HG02610 (cell line): ENCODE data around the gene HIC1.
A peak's percentile ranks its signal among the peaks of the same experiment; 100 is the strongest.

Source experiments
- ATAC-seq: cut with Tn5 transposase; IDR thresholded peaks from one replicate; pipeline ENCODE4 v1.9.1; 2021; ENCODE audit warnings: mild to moderate bottlenecking, moderate library complexity; ENCODE audit not compliant: unreplicated experiment

HIC1 gene

GRCh38 chr17:2059547-2060384, 4.9 kb downstream of the HIC1 start:
- no peak for ATAC-seq

- no peak for ATAC-seq
Measured at GRCh38 chr17:2060385-2060658, 5.4 kb downstream of the HIC1 start.

GRCh38 chr17:2060681-2061440, 6.0 kb downstream of the HIC1 start:
- ATAC-seq, result no peak

GRCh38 chr17:2061441-2061958, 6.6 kb downstream of the HIC1 start:
- no peak for ATAC-seq

- no peak for ATAC-seq
Measured at GRCh38 chr17:2062571-2063183, 7.8 kb downstream of the HIC1 start.

GRCh38 chr17:2063261-2064146, 8.6 kb downstream of the HIC1 start:
- no peak for ATAC-seq

- ATAC-seq, result no peak
Measured at GRCh38 chr17:2064147-2064489, 9.2 kb downstream of the HIC1 start.

- ATAC-seq, result no peak
Measured at GRCh38 chr17:2064520-2064971, 9.6 kb downstream of the HIC1 start.

GRCh38 chr17:2064980-2065785, 10.3 kb downstream of the HIC1 start:
- ATAC-seq, result no peak

- no peak for ATAC-seq
Measured at GRCh38 chr17:2065949-2066400, 11.1 kb downstream of the HIC1 start.

GRCh38 chr17:2067048-2067561, 12.2 kb downstream of the HIC1 start:
- ATAC-seq, result no peak

GRCh38 chr17:2067608-2068024, 12.7 kb downstream of the HIC1 start:
- no peak for ATAC-seq

- ATAC-seq, result no peak
Measured at GRCh38 chr17:2068031-2068518, 13.2 kb downstream of the HIC1 start.

- no peak for ATAC-seq
Measured at GRCh38 chr17:2068519-2069051, 13.7 kb downstream of the HIC1 start.

GRCh38 chr17:2070241-2071023, 15.5 kb downstream of the HIC1 start:
- peak; percentile 69 for ATAC-seq

GRCh38 chr17:2071024-2071385, 16.1 kb downstream of the HIC1 start:
- ATAC-seq, result no peak

GRCh38 chr17:2071455-2072281, 16.8 kb downstream of the HIC1 start:
- no peak for ATAC-seq

- ATAC-seq, result no peak
Measured at GRCh38 chr17:2074919-2075318, 20.0 kb downstream of the HIC1 start.
